Activated T-helper 1 cell treated with anti-CD3 and anti-CD28 coated beads, Interleukin-12 subunit alpha, Interleukin-12 subunit beta, Interleukin-2, Interleukin-4 antibody, amounts not matched to agents 30 ng/mL and 10 ng/mL and 1 ng/mL, durations not matched to agents 14 hours and 24 hours and 36 hours (primary cell): ENCODE measurements around the gene DIAPH1. TPM values are rescaled to one million over a fixed set of nuclear protein-coding genes. Genes with fewer than 3 reads are reported as not detected.

ENCODE experiments used
- DNase-seq: peaks from one replicate; pipeline ENCODE4 v3.0.0; 2021; ENCODE audit warnings: low spot score
- H3K27ac Mint-ChIP-seq: one replicate; pipeline ENCODE4 v1.8.0; 2021; ENCODE audit warnings: mild to moderate bottlenecking, mixed read lengths
- H3K27me3 Mint-ChIP-seq: one replicate; pipeline ENCODE4 v1.8.0; 2022; ENCODE audit warnings: mild to moderate bottlenecking, moderate library complexity, mixed read lengths; ENCODE audit not compliant: insufficient read depth
- H3K36me3 Mint-ChIP-seq: one replicate; pipeline ENCODE4 v1.8.0; 2021; ENCODE audit warnings: low read depth, mixed read lengths
- H3K4me1 Mint-ChIP-seq: one replicate; pipeline ENCODE4 v1.8.0; 2021; ENCODE audit warnings: low read depth, mixed read lengths
- H3K4me3 Mint-ChIP-seq: one replicate; pipeline ENCODE4 v1.8.0; 2021; ENCODE audit warnings: mild to moderate bottlenecking, moderate library complexity, mixed read lengths
- H3K9me3 Mint-ChIP-seq: one replicate; pipeline ENCODE4 v1.8.0; 2021; ENCODE audit warnings: mixed read lengths
- intact Hi-C: fragments of 100-400 bp; cut with micrococcal nuclease; formaldehyde crosslinking; loops from one replicate; pipeline ENCODE4 v1.15.1; 2024
- total RNA-seq: library from RNA; stranded (reverse); gene quantifications from 2 replicates; pipeline ENCODE4 v1.2.3, GENCODE V29; 2022

Gene DIAPH1
- total RNA-seq, 1 donor from 2014 or later: 221 TPM

DNA sequence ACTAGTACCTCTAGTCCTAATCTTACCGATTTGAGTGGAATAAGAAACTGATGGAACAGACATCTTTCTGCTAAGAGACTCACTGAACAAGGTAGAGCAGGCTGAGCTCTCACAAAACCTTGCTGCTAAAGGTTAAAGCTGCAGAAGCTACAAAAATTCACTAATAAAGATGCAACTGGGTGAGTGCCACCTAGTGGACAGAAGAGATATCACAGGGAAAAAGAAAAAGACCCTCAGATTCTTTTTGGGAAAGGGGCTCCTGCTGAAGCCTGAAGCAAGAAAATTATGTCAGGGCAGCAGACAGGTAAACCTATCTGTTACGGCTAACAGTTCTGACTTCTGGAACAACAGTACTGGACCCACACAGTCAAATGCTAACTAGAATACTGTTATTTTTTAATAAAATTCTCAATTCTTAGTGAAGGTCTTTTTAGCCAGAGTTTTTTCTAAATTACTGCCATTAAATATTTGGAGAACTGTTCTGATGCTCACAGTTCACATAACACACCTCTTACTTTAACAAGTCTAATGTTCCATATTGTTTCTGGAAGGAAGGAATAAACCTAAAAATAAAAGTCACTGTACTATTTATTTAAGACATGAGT, 51.2 kb downstream of the DIAPH1 start:
- no peak for DNase-seq
- Mint-ChIP-seq H3K27me3 (no peaks in the 10 kb centered on the region), H3K4me3 (no peak overlapping the region), H3K27ac (no peak overlapping the region), H3K9me3 (no peaks in the 10 kb centered on the region), H3K4me1 (peaks cover 25% of the 10 kb centered on the region), H3K36me3 (peaks cover 54% of the 10 kb centered on the region)
- intact Hi-C loops: no loop called here

GRCh38 chr5:141565826-141566570, 52.8 kb downstream of the DIAPH1 start:
- DNase-seq: no peak
- Mint-ChIP-seq H3K27me3 (no peaks in the 10 kb centered on the region), H3K4me3 (no peak overlapping the region), H3K36me3 (peaks cover 50% of the 10 kb centered on the region), H3K4me1 (peaks cover 25% of the 10 kb centered on the region), H3K9me3 (no peaks in the 10 kb centered on the region), H3K27ac (peak overlapping the region; percentile 52)
- intact Hi-C loops: loop anchor here (2.0 kb wide), 2 partner anchors 41 to 53 kb away; no protein-coding TSS in a partner anchor

- Mint-ChIP-seq H3K27ac (peak overlapping the region; percentile 88), H3K9me3 (no peaks in the 10 kb centered on the region), H3K36me3 (peaks cover 45% of the 10 kb centered on the region), H3K27me3 (no peaks in the 10 kb centered on the region), H3K4me1 (peaks cover 31% of the 10 kb centered on the region), H3K4me3 (peak overlapping the region; percentile 6)
- peak; percentile 65 for DNase-seq
- intact Hi-C loops: loop anchor here (1.0 to 2.0 kb wide), 6 partner anchors 39 to 873 kb away; partner anchors contain the start of genes HARS1, HARS2, PCDHGB2 and TAF7
These were observed 54.5 kb downstream of the DIAPH1 start for GRCh38 chr5:141564216-141564692.

GRCh38 chr5:141560725-141561483, 57.9 kb downstream of the DIAPH1 start:
- Mint-ChIP-seq H3K27me3 (no peaks in the 10 kb centered on the region), H3K27ac (no peak overlapping the region), H3K36me3 (peaks cover 38% of the 10 kb centered on the region), H3K4me1 (peaks cover 37% of the 10 kb centered on the region), H3K9me3 (no peaks in the 10 kb centered on the region), H3K4me3 (no peak overlapping the region)
- DNase-seq: no peak
- intact Hi-C loops: no loop called here

DNA sequence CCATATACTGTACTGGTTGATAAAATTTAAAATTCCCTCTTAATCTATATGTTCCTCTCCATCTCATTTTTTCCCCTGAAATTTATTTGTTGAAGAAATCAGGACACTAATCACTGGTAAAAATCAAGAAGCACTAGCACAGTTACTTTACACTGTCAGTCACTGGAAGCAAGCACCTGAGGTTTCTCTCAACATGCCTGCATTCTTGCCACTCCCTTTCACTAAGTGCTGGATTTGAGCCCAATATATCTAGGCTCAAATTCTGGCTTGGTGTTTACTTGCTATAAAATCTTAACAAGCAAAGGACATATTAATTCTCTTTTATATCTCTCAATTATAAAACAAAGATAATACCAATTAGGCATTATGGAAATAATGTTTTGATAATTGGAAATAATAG, 58.6 kb downstream of the DIAPH1 start:
- Mint-ChIP-seq H3K27me3 (no peaks in the 10 kb centered on the region), H3K4me1 (peaks cover 37% of the 10 kb centered on the region), H3K27ac (no peak overlapping the region), H3K9me3 (no peaks in the 10 kb centered on the region), H3K36me3 (peaks cover 33% of the 10 kb centered on the region), H3K4me3 (no peak overlapping the region)
- DNase-seq: no peak
- intact Hi-C loops: no loop called here

GRCh38 chr5:141559461-141559860, 59.3 kb downstream of the DIAPH1 start:
- no peaks in the 10 kb centered on the region for H3K9me3 Mint-ChIP-seq
- no peak overlapping the region for H3K27ac Mint-ChIP-seq
- peaks cover 34% of the 10 kb centered on the region for H3K36me3 Mint-ChIP-seq
- H3K27me3 Mint-ChIP-seq: no peaks in the 10 kb centered on the region
- DNase-seq: no peak
- intact Hi-C loops: loop anchor here (2.0 to 10.0 kb wide), 3 partner anchors 17 to 475 kb away; partner anchors contain the start of genes PCDHB10 and PCDHB11
- H3K4me1 Mint-ChIP-seq: peaks cover 35% of the 10 kb centered on the region
- no peak overlapping the region for H3K4me3 Mint-ChIP-seq

DNA sequence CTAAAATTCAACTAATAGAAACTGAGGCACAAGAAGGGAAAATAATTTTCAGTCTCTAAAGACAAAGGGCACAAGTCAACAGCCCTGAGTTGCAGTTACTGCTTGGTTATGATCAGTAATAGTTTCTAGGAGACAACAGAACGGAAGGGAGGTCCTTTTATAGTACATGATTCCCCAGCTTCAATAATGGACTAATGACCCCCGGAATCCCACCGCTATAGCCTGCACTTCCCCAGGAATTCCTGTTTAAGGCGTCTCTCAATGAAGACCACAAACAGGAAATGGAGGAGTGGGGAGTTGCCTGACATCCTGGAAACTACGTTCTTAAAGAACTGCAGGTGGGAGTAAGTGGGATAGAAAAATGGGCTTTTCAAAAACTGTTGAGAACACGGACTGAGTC, 60.6 kb downstream of the DIAPH1 start:
- intact Hi-C loops: loop anchor here (1.0 to 10.0 kb wide), 6 partner anchors 15 to 473 kb away; partner anchors contain the start of genes PCDHB10, PCDHB11 and PCDHGB7
- Mint-ChIP-seq H3K36me3 (peaks cover 27% of the 10 kb centered on the region), H3K27ac (peak overlapping the region; percentile 76), H3K9me3 (no peaks in the 10 kb centered on the region), H3K4me3 (no peak overlapping the region), H3K4me1 (peaks cover 25% of the 10 kb centered on the region), H3K27me3 (no peaks in the 10 kb centered on the region)
- no peak for DNase-seq

GRCh38 chr5:141557681-141558136, 61.1 kb downstream of the DIAPH1 start:
- Mint-ChIP-seq H3K27me3 (no peaks in the 10 kb centered on the region), H3K4me1 (peaks cover 25% of the 10 kb centered on the region), H3K9me3 (no peaks in the 10 kb centered on the region), H3K4me3 (no peak overlapping the region), H3K36me3 (peaks cover 23% of the 10 kb centered on the region), H3K27ac (peak overlapping the region; percentile 76)
- intact Hi-C loops: loop anchor here (1.0 to 10.0 kb wide), 6 partner anchors 15 to 473 kb away; partner anchors contain the start of genes PCDHB10, PCDHB11 and PCDHGB7
- DNase-seq: peak; percentile 48

- intact Hi-C loops: no loop called here
- Mint-ChIP-seq H3K4me1 (peaks cover 7% of the 10 kb centered on the region), H3K27ac (no peak overlapping the region), H3K36me3 (peaks cover 53% of the 10 kb centered on the region), H3K27me3 (no peaks in the 10 kb centered on the region), H3K4me3 (no peak overlapping the region), H3K9me3 (peaks cover 11% of the 10 kb centered on the region)
- no peak for DNase-seq
These were observed 70.9 kb downstream of the DIAPH1 start for GRCh38 chr5:141547921-141548320.

- Mint-ChIP-seq H3K4me3 (no peak overlapping the region), H3K27ac (no peak overlapping the region), H3K36me3 (peaks cover 56% of the 10 kb centered on the region), H3K9me3 (peaks cover 11% of the 10 kb centered on the region), H3K4me1 (peaks cover 7% of the 10 kb centered on the region), H3K27me3 (no peaks in the 10 kb centered on the region)
- DNase-seq: no peak
- intact Hi-C loops: no loop called here
These were observed 71.3 kb downstream of the DIAPH1 start for GRCh38 chr5:141547488-141547887.

DNA sequence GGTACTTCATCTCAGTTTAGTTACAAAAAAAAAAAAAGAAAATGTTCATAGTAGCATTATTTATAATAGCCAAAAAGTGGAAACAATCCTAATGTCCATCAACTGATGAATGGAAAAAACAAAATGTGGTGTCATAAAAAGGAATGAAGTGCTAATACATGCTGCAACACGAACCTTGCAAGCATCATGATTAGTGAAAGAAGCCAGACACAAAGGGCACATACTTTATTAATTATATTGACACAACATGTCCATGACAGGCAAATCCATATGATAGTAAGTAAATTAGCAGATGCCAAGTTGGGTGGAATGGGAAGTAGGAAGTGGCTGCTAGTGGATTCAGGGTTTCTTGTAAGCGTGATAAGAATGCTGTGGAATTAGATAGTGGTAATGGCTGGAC, 75.7 kb downstream of the DIAPH1 start:
- H3K36me3 Mint-ChIP-seq: peaks cover 44% of the 10 kb centered on the region
- DNase-seq: no peak
- H3K4me3 Mint-ChIP-seq: no peak overlapping the region
- H3K4me1 Mint-ChIP-seq: no peaks in the 10 kb centered on the region
- H3K27me3 Mint-ChIP-seq: no peaks in the 10 kb centered on the region
- intact Hi-C loops: loop anchor here (2.0 kb wide), 1 partner anchor 16 kb away; no protein-coding TSS in a partner anchor
- peaks cover 11% of the 10 kb centered on the region for H3K9me3 Mint-ChIP-seq
- H3K27ac Mint-ChIP-seq: no peak overlapping the region

DNA sequence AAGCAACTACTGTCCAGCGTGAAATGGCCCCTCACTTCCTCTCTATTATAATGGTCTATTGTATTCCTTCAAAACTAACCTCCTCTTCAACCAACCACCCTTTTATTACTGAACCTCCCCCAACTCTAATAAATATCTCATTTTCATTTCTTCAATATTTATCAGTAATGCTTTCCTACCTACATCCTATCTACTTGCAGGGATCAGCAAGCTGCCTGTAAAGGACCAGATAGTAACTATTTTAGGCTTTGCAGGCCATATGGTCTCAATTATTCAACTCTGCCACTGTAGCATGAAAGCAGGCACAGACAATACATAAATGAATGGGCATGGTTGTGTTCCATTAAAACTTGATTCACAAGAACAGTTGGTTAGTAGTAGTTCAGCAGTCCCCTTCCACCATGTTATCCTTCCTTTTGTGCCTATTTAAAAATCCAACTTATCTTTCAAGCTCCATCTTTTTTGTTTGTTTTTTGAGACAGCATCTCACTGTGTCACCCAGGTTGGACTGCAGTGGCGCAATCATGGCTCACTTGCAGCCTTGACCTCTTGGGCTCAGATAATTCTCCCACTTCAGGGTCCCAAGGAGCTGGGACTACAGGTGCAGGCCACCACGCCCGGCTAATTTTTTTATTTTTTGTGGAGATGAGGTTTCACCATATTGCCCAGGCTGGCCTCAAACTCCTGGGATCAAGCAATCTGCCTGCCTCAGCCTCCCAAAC, 84.1 kb downstream of the DIAPH1 start:
- Mint-ChIP-seq H3K27me3 (no peaks in the 10 kb centered on the region), H3K9me3 (no peaks in the 10 kb centered on the region), H3K36me3 (peaks cover 23% of the 10 kb centered on the region), H3K4me1 (no peaks in the 10 kb centered on the region), H3K27ac (no peak overlapping the region), H3K4me3 (no peak overlapping the region)
- DNase-seq: no peak
- intact Hi-C loops: no loop called here
